ENCODE results near the gene TAS2R30.

DNA sequence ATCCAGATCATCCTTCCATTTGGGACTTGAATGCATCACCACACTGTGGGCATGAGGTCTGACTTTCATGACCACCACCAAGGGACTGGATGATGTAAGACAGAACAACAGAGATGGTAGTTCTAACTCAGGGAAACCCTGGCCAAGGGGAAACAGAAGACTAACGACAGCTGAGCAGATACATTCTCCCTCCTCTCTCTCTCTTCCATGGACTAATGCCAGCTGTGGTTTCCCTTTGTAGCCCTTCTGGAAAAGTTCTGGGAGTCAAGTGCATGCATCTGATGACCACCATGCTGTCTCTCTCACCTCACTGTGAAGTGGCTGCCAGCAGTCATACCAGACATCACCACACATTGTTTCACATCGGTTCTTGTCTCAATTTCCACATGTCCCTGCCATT is 3.4 kb downstream of the TAS2R30 start:
- TF ChIP-seq, protein P1, sequence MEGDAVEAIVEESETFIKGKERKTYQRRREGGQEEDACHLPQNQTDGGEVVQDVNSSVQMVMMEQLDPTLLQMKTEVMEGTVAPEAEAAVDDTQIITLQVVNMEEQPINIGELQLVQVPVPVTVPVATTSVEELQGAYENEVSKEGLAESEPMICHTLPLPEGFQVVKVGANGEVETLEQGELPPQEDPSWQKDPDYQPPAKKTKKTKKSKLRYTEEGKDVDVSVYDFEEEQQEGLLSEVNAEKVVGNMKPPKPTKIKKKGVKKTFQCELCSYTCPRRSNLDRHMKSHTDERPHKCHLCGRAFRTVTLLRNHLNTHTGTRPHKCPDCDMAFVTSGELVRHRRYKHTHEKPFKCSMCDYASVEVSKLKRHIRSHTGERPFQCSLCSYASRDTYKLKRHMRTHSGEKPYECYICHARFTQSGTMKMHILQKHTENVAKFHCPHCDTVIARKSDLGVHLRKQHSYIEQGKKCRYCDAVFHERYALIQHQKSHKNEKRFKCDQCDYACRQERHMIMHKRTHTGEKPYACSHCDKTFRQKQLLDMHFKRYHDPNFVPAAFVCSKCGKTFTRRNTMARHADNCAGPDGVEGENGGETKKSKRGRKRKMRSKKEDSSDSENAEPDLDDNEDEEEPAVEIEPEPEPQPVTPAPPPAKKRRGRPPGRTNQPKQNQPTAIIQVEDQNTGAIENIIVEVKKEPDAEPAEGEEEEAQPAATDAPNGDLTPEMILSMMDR (IDR thresholded peaks at IDR 0.05): no peak
- no peak for TF ChIP-seq EP300 (IDR thresholded peaks at IDR 0.05)
- TF ChIP-seq POLR2A (IDR thresholded peaks at IDR 0.05; ENCODE audit: low read depth): no peak

Data from esophagus muscularis mucosa (tissue), 4 donors.